ENCODE results near the gene SPATS2L.

Gene SPATS2L

DNA sequence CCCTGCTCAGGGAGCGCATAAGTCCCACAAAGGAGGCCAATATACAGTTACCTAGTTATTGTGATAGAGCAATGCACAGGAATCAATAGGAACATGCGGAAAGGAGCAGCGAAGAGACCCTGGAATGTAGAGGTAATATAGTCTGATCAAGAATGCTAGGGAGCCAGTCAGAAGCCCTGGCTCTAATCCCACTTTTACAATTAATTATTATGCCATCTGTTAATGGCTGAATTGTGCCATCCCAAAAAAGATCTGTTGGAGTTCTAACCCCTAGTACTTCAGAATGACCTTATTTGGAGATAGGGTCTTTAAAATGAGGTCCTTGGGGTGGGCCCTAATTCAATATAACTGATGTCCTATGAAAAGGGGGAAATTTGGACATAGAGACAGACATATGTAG lies 7.7 kb upstream of the SPATS2L start:
- Histone ChIP-seq H3K4me3 (ENCODE audit: low read depth in 1 of 2, low read length in 2 of 2) (no peak overlapping the region), H3K27me3 (ENCODE audit: low read depth, low read length) (no peaks in the 10 kb centered on the region), H3K27ac (ENCODE audit: low read length) (no peak overlapping the region), H3K4me1 (ENCODE audit: control insufficient read depth in 1 of 2, insufficient read depth in 2 of 2, low read length in 2 of 2) (no peaks in the 10 kb centered on the region), H3K9me3 (ENCODE audit: control insufficient read depth in 1 of 2, low read length in 2 of 2) (no peaks in the 10 kb centered on the region), H3K36me3 (ENCODE audit: control insufficient read depth in 1 of 2, insufficient read depth in 2 of 2, low read length in 2 of 2) (no peaks in the 10 kb centered on the region)

DNA sequence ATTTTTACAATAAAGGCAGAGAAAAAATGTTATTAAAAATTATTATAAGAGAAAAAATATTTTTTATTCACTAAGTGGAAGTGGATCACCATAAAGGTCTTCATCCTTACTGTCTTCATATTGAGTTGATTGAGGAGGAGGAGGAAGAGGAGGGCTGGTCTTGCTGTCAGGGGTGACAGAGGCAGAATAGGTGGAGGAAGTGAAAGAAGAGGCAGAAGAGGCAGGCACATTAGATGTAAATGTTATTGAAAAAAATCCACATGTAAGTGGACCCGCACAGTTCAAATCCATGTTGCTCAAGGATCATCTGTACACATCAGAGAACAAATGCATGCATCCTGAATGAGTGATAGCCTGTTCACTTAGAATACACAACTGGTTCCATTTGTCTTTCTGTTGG lies 6.4 kb upstream of the SPATS2L start:
- H3K27me3 ChIP-seq (ENCODE audit: low read depth, low read length), result no peaks in the 10 kb centered on the region
- no peak overlapping the region for H3K4me3 ChIP-seq (ENCODE audit: low read depth in 1 of 2, low read length in 2 of 2)
- H3K9me3 ChIP-seq (ENCODE audit: control insufficient read depth in 1 of 2, low read length in 2 of 2), result no peaks in the 10 kb centered on the region
- H3K36me3 ChIP-seq (ENCODE audit: control insufficient read depth in 1 of 2, insufficient read depth in 2 of 2, low read length in 2 of 2), result no peaks in the 10 kb centered on the region
- H3K4me1 ChIP-seq (ENCODE audit: control insufficient read depth in 1 of 2, insufficient read depth in 2 of 2, low read length in 2 of 2), result peaks cover 0 to 3% of the 10 kb centered on the region in 2 donors
- H3K27ac ChIP-seq (ENCODE audit: low read length), result no peak overlapping the region

DNA sequence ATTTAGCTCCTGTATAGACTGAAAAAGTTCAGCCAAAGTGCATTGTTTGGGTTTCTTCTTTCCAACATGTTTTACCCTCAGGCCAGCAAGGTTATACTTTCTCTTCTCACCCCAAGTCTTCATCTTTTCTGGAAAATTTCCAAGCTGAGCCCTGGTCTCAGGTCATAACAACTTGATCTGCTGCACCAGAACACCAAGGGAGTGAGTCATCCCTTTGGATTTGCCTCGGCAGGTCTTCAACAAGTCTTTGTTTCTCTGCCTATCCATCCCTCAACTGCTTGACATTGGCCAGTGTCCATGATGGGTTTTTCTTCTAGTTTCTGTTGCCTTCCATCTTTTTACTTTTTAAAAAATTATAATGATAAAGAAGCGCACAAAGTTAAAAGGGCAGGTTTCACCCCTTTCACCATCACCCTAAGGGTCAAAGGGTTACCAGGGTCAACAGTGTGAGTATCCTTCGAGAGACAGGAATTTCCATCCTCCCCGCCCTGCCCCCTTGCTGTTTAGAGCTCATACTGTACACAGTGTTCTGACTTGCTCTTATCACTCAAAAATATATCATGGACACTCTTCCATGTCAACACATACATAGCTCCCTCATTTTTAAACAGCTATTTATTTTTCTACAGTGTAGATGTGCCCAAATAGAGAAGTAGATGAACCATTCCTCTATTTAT lies 5.7 kb upstream of the SPATS2L start:
- Histone ChIP-seq H3K27me3 (ENCODE audit: low read depth, low read length) (no peaks in the 10 kb centered on the region), H3K4me3 (ENCODE audit: low read depth in 1 of 2, low read length in 2 of 2) (no peak overlapping the region), H3K4me1 (ENCODE audit: control insufficient read depth in 1 of 2, insufficient read depth in 2 of 2, low read length in 2 of 2) (peaks cover 0 to 6% of the 10 kb centered on the region in 2 donors), H3K36me3 (ENCODE audit: control insufficient read depth in 1 of 2, insufficient read depth in 2 of 2, low read length in 2 of 2) (no peaks in the 10 kb centered on the region), H3K27ac (ENCODE audit: low read length) (no peak overlapping the region), H3K9me3 (ENCODE audit: control insufficient read depth in 1 of 2, low read length in 2 of 2) (no peaks in the 10 kb centered on the region)

DNA sequence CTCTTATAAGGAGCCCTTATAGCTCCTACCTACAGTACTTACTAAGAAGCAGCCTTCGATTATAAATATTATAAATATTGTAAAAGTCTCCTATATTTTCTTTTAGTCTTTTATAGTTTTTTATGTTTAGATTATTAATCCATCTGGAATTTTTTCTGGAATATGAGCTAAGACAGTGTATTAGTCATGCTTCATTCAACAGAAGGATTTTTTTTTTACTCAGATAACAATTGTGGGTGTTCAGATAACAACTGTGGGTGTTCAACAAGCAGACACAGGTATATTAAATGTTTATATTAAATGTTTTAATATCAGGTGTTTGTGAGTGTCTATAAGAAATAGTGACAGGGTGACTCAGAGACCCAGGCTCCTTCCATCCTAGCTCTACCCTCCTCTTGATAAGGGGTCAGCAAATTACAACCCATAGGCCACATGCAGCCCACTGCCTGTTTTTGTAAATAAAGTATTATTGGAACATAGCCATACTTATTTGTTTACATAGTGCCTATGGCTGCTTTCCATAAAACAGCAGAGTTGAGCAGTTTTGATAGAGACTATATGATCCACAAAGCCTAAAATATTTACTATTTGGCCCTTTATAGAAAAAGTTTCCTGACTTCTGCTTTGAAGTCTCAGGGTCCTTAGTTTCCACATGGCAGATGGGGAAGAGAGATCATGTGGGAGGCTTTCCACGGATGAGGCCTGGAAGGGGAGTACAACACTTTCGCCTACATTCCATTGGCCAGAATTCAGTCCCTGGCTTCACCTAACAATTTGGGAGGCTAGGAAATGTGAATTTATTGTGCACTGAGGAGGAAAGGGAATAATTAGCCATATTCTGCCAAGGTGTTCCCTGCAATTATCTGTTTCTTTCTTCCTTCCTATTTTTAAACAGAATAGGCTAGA lies 4.3 kb upstream of the SPATS2L start:
- Histone ChIP-seq H3K27me3 (ENCODE audit: low read depth, low read length) (no peaks in the 10 kb centered on the region), H3K4me1 (ENCODE audit: control insufficient read depth in 1 of 2, insufficient read depth in 2 of 2, low read length in 2 of 2) (peaks cover 0 to 6% of the 10 kb centered on the region in 2 donors), H3K9me3 (ENCODE audit: control insufficient read depth in 1 of 2, low read length in 2 of 2) (no peaks in the 10 kb centered on the region), H3K4me3 (ENCODE audit: low read depth in 1 of 2, low read length in 2 of 2) (no peak overlapping the region), H3K27ac (ENCODE audit: low read length) (no peak overlapping the region), H3K36me3 (ENCODE audit: control insufficient read depth in 1 of 2, insufficient read depth in 2 of 2, low read length in 2 of 2) (no peaks in the 10 kb centered on the region)

DNA sequence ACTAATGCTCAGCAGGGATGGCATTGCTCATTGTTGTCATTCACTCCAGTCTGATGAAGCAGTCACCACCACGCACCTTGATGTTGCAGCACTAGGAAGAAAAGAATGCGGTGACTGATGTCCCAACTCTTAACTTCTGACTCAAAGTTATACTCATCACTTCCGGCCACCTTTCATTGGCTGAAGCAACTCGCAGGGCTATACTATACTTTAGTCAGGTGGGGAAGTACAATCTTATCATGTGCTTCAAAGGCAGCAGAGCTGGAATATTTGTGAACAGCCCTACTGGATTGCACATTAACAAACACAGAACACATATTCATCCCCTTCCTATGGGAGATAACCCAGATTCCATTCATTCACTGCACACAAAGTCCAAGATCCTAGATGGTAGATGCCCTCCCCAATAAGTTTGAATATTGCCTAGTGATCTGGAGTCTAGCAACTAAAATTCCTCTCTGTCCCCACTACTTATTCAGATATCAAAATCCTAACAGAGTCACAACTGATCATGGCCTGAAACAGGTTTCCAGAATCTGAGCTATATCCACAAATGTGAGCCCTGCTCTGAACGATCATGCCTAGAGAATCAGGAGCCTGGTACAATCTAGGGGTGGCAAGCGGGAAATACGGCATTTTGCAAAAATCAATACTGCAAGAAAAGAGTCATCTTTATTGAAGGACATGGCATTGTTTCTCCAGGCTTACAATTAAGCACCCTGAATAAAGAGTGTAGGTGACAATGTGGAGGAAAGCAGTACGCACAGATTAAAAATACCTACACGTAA lies 3.4 kb upstream of the SPATS2L start:
- Histone ChIP-seq H3K4me3 (ENCODE audit: low read depth in 1 of 2, low read length in 2 of 2) (no peak overlapping the region), H3K27me3 (ENCODE audit: low read depth, low read length) (no peaks in the 10 kb centered on the region), H3K9me3 (ENCODE audit: control insufficient read depth in 1 of 2, low read length in 2 of 2) (no peaks in the 10 kb centered on the region), H3K36me3 (ENCODE audit: control insufficient read depth in 1 of 2, insufficient read depth in 2 of 2, low read length in 2 of 2) (no peaks in the 10 kb centered on the region), H3K27ac (ENCODE audit: low read length) (no peak overlapping the region), H3K4me1 (ENCODE audit: control insufficient read depth in 1 of 2, insufficient read depth in 2 of 2, low read length in 2 of 2) (peaks cover 0 to 7% of the 10 kb centered on the region in 2 donors)

DNA sequence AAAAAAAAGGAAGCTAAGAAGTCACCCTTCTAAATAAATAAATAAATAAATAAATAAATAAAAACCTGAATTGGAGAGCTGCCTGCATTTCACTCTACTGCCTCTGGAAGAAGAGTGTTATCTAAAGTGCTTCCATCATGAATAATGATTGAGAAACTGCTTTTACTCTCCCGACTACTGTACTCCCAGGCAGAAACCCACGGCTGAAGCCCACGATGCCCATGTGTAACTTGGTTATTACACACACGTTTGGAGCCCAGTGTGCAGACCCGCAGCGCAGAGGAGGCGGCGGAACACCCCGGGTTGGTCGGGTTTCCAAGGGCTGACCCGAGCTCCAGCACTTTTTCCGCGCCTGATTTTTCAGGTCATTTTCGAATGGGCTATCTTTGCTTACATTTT lies 697 bp upstream of the SPATS2L start:
- Histone ChIP-seq H3K4me1 (ENCODE audit: control insufficient read depth in 1 of 2, insufficient read depth in 2 of 2, low read length in 2 of 2) (peaks cover 5 to 18% of the 10 kb centered on the region in 2 donors), H3K27ac (ENCODE audit: low read length) (peak overlapping the region; percentile 81), H3K36me3 (ENCODE audit: control insufficient read depth in 1 of 2, insufficient read depth in 2 of 2, low read length in 2 of 2) (no peaks in the 10 kb centered on the region), H3K4me3 (ENCODE audit: low read depth in 1 of 2, low read length in 2 of 2) (peak overlapping the region; percentile 83 to 94), H3K9me3 (ENCODE audit: control insufficient read depth in 1 of 2, low read length in 2 of 2) (no peaks in the 10 kb centered on the region), H3K27me3 (ENCODE audit: low read depth, low read length) (no peaks in the 10 kb centered on the region)

DNA sequence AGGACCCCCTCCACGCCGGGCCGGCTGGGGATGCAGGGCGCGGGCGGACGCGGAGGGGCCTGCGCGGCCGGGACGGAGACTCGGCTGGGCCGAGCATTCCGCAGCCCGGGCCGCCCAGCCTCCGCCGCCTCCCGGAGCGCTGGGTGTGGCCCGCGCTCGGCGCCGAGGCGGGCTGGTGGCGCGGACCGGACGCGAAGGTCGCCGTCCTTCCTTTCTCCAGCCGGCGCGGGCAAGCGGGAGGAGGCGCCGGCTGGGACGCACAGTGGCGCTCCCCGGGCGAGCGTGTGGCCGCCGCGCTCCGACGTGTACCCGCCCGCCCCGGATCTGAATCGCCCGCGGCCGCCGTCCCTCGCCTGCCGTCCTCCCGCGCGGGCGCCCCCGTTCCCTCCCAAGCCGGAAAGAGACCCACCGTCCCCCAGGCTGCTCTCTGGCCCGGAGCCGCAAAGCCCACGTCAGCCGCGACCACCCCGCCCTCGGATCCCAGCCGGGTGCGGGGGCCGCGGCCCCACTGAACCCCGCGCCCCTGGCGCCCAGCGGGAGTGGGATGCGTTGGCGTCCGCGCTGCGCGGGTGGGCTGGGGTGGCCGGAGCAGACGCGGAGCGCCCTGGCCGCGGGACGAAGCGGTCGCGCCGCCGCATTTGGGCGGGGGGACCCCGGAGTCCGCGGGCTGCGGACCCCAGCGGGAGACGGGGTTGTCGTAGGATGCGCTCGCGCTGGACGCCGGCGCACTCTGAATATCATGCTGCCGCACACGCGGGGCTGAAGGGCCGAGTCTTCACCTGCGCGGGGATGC lies 634 bp downstream of the SPATS2L start:
- Histone ChIP-seq H3K27ac (ENCODE audit: low read length) (peak overlapping the region; percentile 64), H3K27me3 (ENCODE audit: low read depth, low read length) (no peaks in the 10 kb centered on the region)

DNA sequence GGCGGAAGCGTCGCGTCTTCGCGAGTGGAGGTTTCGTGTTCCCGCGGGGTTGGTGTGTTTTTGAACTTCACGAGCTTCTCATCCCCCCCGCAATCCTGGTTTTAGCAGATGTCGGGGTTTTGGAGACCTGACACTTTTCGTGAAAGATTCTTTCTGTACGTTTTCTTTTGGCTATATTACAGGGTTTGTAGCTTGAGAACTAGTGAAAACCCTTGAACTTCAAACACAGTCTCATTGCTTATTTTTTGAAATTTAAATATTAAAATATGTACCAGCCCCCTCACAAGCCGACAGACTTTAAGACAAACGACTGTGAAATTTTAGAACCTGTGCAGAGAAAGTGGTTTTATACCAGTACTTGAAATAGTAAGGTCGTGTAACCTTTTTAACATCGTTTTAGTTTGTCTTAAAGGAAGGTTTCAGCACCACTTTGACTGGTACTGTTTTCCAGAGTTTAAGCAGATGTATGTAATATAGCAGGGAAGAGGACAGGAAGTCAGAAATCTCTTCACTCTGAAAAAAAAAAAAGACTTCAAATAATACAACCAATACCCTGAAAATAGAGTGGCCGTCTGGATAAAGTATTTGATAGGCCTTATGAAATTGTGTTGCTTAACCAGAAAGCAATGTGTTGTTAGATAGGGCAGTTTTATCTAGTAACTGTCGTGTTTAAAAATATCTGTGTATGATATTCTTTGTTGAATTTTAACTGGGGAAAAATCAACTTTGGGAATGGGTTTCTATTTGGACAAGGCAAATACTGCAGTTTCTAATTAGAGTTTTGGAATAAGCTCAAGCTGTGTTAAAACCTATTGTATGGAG lies 1.4 kb downstream of the SPATS2L start:
- peaks cover 5 to 26% of the 10 kb centered on the region in 2 donors for H3K4me1 ChIP-seq (ENCODE audit: control insufficient read depth in 1 of 2, insufficient read depth in 2 of 2, low read length in 2 of 2)
- H3K9me3 ChIP-seq (ENCODE audit: control insufficient read depth in 1 of 2, low read length in 2 of 2), result no peaks in the 10 kb centered on the region
- H3K36me3 ChIP-seq (ENCODE audit: control insufficient read depth in 1 of 2, insufficient read depth in 2 of 2, low read length in 2 of 2), result no peaks in the 10 kb centered on the region
- H3K27me3 ChIP-seq (ENCODE audit: low read depth, low read length), result no peaks in the 10 kb centered on the region
- peak overlapping the region; percentile 71 to 83 for H3K4me3 ChIP-seq (ENCODE audit: low read depth in 1 of 2, low read length in 2 of 2)
- peak overlapping the region; percentile 64 for H3K27ac ChIP-seq (ENCODE audit: low read length)

More for the DNA sequence above, 634 bp downstream of the SPATS2L start:
- peaks cover 5 to 21% of the 10 kb centered on the region in 2 donors for H3K4me1 ChIP-seq (ENCODE audit: control insufficient read depth in 1 of 2, insufficient read depth in 2 of 2, low read length in 2 of 2)
- H3K9me3 ChIP-seq (ENCODE audit: control insufficient read depth in 1 of 2, low read length in 2 of 2), result no peaks in the 10 kb centered on the region
- peak overlapping the region; percentile 71 to 83 for H3K4me3 ChIP-seq (ENCODE audit: low read depth in 1 of 2, low read length in 2 of 2)
- H3K36me3 ChIP-seq (ENCODE audit: control insufficient read depth in 1 of 2, insufficient read depth in 2 of 2, low read length in 2 of 2), result no peaks in the 10 kb centered on the region

DNA sequence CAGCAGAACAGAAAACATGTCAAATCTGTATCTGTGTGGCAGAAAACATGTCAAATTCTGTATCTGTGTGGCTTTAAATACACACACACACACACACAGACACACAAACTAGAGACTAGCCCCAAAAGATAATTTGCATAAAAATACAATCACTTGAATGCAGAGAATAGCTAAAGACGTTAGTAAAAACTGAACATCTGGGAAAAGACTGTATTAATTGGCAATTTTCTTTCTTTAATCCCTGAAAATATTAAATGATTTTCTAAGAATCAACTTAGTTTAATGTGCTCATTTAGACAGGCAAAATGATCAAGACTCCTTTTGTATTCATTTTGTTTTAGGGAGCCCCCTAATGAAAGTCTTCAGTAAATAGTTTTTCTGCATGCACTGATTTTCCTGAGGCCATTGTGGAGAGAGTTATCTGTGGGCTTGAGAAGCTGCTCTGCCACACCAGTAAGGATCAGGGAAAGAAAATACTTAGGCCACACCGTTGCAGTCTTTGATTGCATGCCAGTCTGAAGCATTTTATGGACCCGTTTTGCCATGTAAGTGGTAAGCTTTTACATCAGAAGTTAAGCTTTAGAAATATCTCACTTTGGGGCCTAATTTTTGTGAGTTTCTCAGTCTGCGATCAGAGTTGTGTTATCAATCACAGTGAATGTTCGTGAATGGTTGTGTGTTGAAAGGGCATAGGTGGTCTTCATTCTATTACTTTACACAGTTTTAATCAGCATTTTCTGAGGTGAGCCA lies 2.2 kb downstream of the SPATS2L start:
- Histone ChIP-seq H3K36me3 (ENCODE audit: control insufficient read depth in 1 of 2, insufficient read depth in 2 of 2, low read length in 2 of 2) (no peaks in the 10 kb centered on the region), H3K27me3 (ENCODE audit: low read depth, low read length) (no peaks in the 10 kb centered on the region), H3K4me3 (ENCODE audit: low read depth in 1 of 2, low read length in 2 of 2) (peak overlapping the region; percentile 71 to 83), H3K9me3 (ENCODE audit: control insufficient read depth in 1 of 2, low read length in 2 of 2) (no peaks in the 10 kb centered on the region), H3K4me1 (ENCODE audit: control insufficient read depth in 1 of 2, insufficient read depth in 2 of 2, low read length in 2 of 2) (peaks cover 5 to 26% of the 10 kb centered on the region in 2 donors), H3K27ac (ENCODE audit: low read length) (no peak overlapping the region)
